Panc1 (cell line): Measurements from ENCODE around the gene BICRA.

Experiments
- TCF7L2 ChIP-seq: IDR thresholded peaks from 2 replicates; pipeline ENCODE4 v1.6.1; 2011; ENCODE audit warnings: mild to moderate bottlenecking, low read depth, low read length, inconsistent platforms
- TF ChIP-seq, protein P1 (sequence below): fragments of 450-650 bp; IDR thresholded peaks from 2 replicates; pipeline ENCODE4 v1.5.1; 2017; ENCODE audit warnings: mild to moderate bottlenecking
- TF ChIP-seq, protein P2 (sequence below), 2 experiments: IDR thresholded peaks; 2 replicates each; pipeline ENCODE4 v1.6.1; 2011 to 2012; ENCODE audit warnings: low read depth in 2 of 2, control low read depth in 1 of 2, low read length in 1 of 2, mild to moderate bottlenecking in 1 of 2, moderate library complexity in 1 of 2; ENCODE audit not compliant: insufficient read depth in 1 of 2

DNA sequence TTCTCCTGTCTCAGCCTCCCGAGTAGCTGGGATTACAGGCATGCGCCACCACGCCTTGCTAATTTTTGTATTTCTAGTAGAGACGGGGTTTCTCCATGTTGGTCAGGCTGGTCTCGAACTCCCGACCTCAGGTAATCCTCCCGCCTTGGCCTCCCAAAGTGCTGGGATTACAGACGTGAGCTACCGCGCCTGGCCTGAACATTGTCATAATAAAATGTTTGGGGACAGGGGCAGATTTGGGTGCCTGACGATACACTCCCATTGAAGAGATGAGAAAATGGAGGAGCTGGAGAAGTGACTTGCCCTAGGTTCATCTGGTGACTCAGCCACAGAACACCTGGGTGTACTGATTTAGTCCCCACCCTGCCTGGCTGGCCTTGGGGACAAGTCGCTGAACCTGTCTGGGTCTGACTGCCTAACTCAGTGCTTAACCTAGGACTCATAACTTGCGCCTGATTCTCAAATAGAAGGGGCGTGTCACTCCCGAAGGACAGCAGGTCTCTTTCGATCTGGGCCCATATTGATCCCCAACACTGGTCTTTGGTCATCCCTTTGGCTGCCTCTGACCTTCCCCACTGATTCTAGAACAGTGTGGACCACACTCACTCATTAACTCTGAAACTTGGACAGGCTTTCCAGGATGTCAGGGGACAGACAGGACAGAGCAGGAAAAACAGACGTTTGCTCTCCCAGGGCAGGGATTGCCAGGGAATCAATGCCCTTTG is 7.6 kb upstream of the BICRA start:
- TF ChIP-seq, protein P1, sequence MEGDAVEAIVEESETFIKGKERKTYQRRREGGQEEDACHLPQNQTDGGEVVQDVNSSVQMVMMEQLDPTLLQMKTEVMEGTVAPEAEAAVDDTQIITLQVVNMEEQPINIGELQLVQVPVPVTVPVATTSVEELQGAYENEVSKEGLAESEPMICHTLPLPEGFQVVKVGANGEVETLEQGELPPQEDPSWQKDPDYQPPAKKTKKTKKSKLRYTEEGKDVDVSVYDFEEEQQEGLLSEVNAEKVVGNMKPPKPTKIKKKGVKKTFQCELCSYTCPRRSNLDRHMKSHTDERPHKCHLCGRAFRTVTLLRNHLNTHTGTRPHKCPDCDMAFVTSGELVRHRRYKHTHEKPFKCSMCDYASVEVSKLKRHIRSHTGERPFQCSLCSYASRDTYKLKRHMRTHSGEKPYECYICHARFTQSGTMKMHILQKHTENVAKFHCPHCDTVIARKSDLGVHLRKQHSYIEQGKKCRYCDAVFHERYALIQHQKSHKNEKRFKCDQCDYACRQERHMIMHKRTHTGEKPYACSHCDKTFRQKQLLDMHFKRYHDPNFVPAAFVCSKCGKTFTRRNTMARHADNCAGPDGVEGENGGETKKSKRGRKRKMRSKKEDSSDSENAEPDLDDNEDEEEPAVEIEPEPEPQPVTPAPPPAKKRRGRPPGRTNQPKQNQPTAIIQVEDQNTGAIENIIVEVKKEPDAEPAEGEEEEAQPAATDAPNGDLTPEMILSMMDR = no peak
- no peak for TF ChIP-seq TCF7L2
- TF ChIP-seq, protein P2, sequence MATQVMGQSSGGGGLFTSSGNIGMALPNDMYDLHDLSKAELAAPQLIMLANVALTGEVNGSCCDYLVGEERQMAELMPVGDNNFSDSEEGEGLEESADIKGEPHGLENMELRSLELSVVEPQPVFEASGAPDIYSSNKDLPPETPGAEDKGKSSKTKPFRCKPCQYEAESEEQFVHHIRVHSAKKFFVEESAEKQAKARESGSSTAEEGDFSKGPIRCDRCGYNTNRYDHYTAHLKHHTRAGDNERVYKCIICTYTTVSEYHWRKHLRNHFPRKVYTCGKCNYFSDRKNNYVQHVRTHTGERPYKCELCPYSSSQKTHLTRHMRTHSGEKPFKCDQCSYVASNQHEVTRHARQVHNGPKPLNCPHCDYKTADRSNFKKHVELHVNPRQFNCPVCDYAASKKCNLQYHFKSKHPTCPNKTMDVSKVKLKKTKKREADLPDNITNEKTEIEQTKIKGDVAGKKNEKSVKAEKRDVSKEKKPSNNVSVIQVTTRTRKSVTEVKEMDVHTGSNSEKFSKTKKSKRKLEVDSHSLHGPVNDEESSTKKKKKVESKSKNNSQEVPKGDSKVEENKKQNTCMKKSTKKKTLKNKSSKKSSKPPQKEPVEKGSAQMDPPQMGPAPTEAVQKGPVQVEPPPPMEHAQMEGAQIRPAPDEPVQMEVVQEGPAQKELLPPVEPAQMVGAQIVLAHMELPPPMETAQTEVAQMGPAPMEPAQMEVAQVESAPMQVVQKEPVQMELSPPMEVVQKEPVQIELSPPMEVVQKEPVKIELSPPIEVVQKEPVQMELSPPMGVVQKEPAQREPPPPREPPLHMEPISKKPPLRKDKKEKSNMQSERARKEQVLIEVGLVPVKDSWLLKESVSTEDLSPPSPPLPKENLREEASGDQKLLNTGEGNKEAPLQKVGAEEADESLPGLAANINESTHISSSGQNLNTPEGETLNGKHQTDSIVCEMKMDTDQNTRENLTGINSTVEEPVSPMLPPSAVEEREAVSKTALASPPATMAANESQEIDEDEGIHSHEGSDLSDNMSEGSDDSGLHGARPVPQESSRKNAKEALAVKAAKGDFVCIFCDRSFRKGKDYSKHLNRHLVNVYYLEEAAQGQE (IDR thresholded peaks at IDR 0.05; ENCODE audit: insufficient read depth in 1 of 2, low read depth in 2 of 2, low read length in 1 of 2) = no peak
